Sigmoid colon (tissue), 7 donors: Measurements from ENCODE around the gene ATP12A. TPM values are rescaled to one million over a fixed set of nuclear protein-coding genes. Genes with fewer than 3 reads are reported as not detected.

Experiments
- DNase-seq: peaks from one replicate; pipeline ENCODE4 v3.0.0-alpha.2; 2019
- H3K27ac ChIP-seq, 4 donors: fragments of 200-600 bp; sonication (generic); one replicate each; pipeline ENCODE4 v1.5.1; 2016 to 2019; ENCODE audit warnings: mild to moderate bottlenecking in 1 of 4
- H3K27me3 ChIP-seq, 3 donors: fragments of 200-600 bp; sonication (generic); one replicate each; pipeline ENCODE4 v1.5.1; 2019; ENCODE audit warnings: mild to moderate bottlenecking in 1 of 3
- H3K36me3 ChIP-seq, 4 donors: fragments of 200-600 bp; sonication (generic); one replicate each; pipeline ENCODE4 v1.5.1; 2016 to 2019
- H3K4me1 ChIP-seq, 4 donors: fragments of 200-600 bp; sonication (generic); one replicate each; pipeline ENCODE4 v1.5.1; 2017 to 2019
- H3K4me3 ChIP-seq, 4 donors: fragments of 200-600 bp; sonication (generic); one replicate each; pipeline ENCODE4 v1.5.1; 2017 to 2019; ENCODE audit warnings: mild to moderate bottlenecking in 2 of 4, moderate library complexity in 1 of 4
- H3K9me3 ChIP-seq, 4 donors: fragments of 200-600 bp in 3 of 4; sonication (generic) in 3 of 4; one replicate each; pipeline versions ENCODE4 v1.5.1 to v1.6.1; 2013 to 2019
- CTCF ChIP-seq, 4 experiments: fragments of 450-650 bp in 3 of 4; fragments of 200-600 bp in 1 of 4; IDR thresholded peaks; one replicate each; pipeline ENCODE4 v1.5.1; 2016 to 2019; ENCODE audit warnings: antibody characterized with exemption in 4 of 4, mild to moderate bottlenecking in 3 of 4, moderate library complexity in 2 of 4
- EP300 ChIP-seq, 4 donors: sonication (generic); formaldehyde crosslinking; IDR thresholded peaks; one replicate each; pipeline ENCODE4 v1.6.1; 2017; ENCODE audit warnings: antibody characterized with exemption in 4 of 4
- POLR2A ChIP-seq, 2 donors: fragments of 450-650 bp; IDR thresholded peaks; one replicate each; pipeline ENCODE4 v1.6.1; 2016; ENCODE audit warnings: antibody characterized with exemption in 2 of 2, mild to moderate bottlenecking in 2 of 2, moderate library complexity in 2 of 2
- POLR2AphosphoS5 ChIP-seq, 4 donors: sonication (generic); formaldehyde crosslinking; IDR thresholded peaks; one replicate each; pipeline ENCODE4 v1.6.1; 2017; ENCODE audit warnings: antibody characterized with exemption in 4 of 4
- WGBS, 2 donors: extraction: QIAGEN DNeasy Blood & Tissue Kit; methylation state at CpG; one replicate each; pipeline ENCODE4 v1.1.7; 2013; 5-methylcytosine and 5-hydroxymethylcytosine counted together
- intact Hi-C: fragments of 100-400 bp; cut with DNase I; formaldehyde crosslinking; loops from one replicate; pipeline ENCODE4 v1.15.1; 2023
- polyA plus RNA-seq, 3 donors: library from polyadenylated mRNA; stranded (reverse); fragments of 200-250 nt; gene quantifications; one replicate each; pipeline ENCODE4 v1.2.3, GENCODE V29; 2013
- total RNA-seq, 4 donors: library from RNA; depleted of rRNA; stranded (reverse); fragments of >200 nt; gene quantifications; one replicate each; pipeline ENCODE4 v1.1.0, GENCODE V29; 2016
- donor health status: healthy with polysubstance abuse.
- donor health status: Bipolar disorder and iron deficiency.
- donor health status: healthy.

ATP12A gene
- total and polyA plus RNA-seq, 7 donors = not detected

GRCh38 chr13:24683351-24683750 lies 3.1 kb downstream of the ATP12A start:
- Histone ChIP-seq H3K27ac (no peak overlapping the region), H3K27me3 (peaks cover 16 to 25% (median 19%) of the 10 kb centered on the region in 3 donors), H3K36me3 (no peaks in the 10 kb centered on the region), H3K4me1 (peaks cover 0 to 12% (median 10%) of the 10 kb centered on the region in 4 donors), H3K9me3 (no peaks in the 10 kb centered on the region), H3K4me3 (no peak overlapping the region)
- no peak for DNase-seq
- intact Hi-C loops = no loop called here
- TF ChIP-seq POLR2A (IDR thresholded peaks at IDR 0.05) (no peak), POLR2AphosphoS5 (IDR thresholded peaks at IDR 0.05) (no peak), CTCF (IDR thresholded peaks at IDR 0.05) (no peak), EP300 (IDR thresholded peaks at IDR 0.05) (no peak)
- WGBS, 2 donors = 46 to 73% methylated on average over 5 of the region's 5 CpGs

- peaks cover 16 to 25% (median 19%) of the 10 kb centered on the region in 3 donors for H3K27me3 ChIP-seq
- intact Hi-C loops = no loop called here
- no peaks in the 10 kb centered on the region for H3K9me3 ChIP-seq
- DNase-seq = no peak
- no peak overlapping the region for H3K27ac ChIP-seq
- H3K4me3 ChIP-seq = no peak overlapping the region
- no peaks in the 10 kb centered on the region for H3K36me3 ChIP-seq
- H3K4me1 ChIP-seq = peaks cover 0 to 12% (median 10%) of the 10 kb centered on the region in 4 donors
- TF ChIP-seq EP300 (IDR thresholded peaks at IDR 0.05) (no peak), CTCF (IDR thresholded peaks at IDR 0.05) (peak; percentile 13 to 75 (median 47)), POLR2A (IDR thresholded peaks at IDR 0.05) (no peak), POLR2AphosphoS5 (IDR thresholded peaks at IDR 0.05) (no peak)
- 2 to 9% methylated on average over 4 of the region's 4 CpGs for WGBS, 2 donors
Observed at GRCh38 chr13:24683838-24684599, 3.8 kb downstream of the ATP12A start.

DNA sequence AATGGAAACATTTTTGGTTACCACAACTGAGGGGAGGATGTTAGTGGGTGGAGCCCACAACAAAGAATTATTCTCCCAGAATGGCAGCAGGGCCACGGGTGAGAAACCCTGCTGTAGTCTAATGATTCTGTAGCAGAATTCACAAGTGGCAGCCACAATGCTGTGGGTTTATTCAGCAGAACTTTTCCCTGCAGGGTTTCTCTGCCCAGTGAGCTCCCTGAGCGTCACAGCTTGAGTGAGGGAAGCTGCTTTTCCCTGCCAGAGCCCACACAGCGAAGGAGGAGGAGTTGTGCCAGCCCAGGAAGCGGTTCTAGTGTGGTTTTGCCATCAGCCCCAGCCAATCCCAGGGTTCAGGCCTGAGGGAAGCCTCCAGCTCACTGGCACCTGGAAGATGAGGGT lies 4.4 kb downstream of the ATP12A start:
- H3K27me3 ChIP-seq = peaks cover 14 to 21% (median 19%) of the 10 kb centered on the region in 3 donors
- no peaks in the 10 kb centered on the region for H3K36me3 ChIP-seq
- intact Hi-C loops = no loop called here
- no peak overlapping the region for H3K27ac ChIP-seq
- no peak overlapping the region for H3K4me3 ChIP-seq
- DNase-seq = no peak
- WGBS, 2 donors = 39 to 54% methylated on average over 4 of the region's 4 CpGs
- TF ChIP-seq POLR2AphosphoS5 (IDR thresholded peaks at IDR 0.05) = no peak
- no peak for TF ChIP-seq CTCF (IDR thresholded peaks at IDR 0.05)
- TF ChIP-seq EP300 (IDR thresholded peaks at IDR 0.05) = no peak
- TF ChIP-seq POLR2A (IDR thresholded peaks at IDR 0.05) = no peak
- no peaks in the 10 kb centered on the region for H3K9me3 ChIP-seq
- H3K4me1 ChIP-seq = peaks cover 0 to 12% (median 10%) of the 10 kb centered on the region in 4 donors

DNA sequence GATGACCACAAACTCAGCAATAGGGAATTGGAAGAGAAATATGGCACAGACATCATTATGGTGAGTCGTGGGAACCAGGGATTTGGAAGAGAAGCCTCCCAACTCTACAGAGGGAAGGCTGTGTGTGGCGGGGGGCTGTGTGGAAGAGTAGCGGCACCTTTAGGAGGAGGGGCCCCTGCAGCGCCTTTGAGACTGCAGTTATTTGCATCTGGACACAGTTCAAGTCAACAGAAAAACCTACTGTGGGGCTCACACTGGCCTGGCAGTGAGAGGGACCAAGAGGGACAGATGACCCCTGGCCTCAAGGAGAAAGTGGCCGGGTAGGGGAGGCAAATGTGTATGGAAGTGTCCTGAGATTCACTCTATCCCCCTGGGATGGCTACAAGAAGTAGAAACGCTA lies 5.1 kb downstream of the ATP12A start:
- no peak for DNase-seq
- Histone ChIP-seq H3K36me3 (no peaks in the 10 kb centered on the region), H3K4me1 (peaks cover 0 to 7% (median 6%) of the 10 kb centered on the region in 4 donors), H3K4me3 (no peak overlapping the region), H3K27ac (no peak overlapping the region), H3K27me3 (peaks cover 7 to 14% (median 13%) of the 10 kb centered on the region in 3 donors), H3K9me3 (no peaks in the 10 kb centered on the region)
- no peak for TF ChIP-seq POLR2A (IDR thresholded peaks at IDR 0.05)
- TF ChIP-seq EP300 (IDR thresholded peaks at IDR 0.05) = no peak
- no peak for TF ChIP-seq CTCF (IDR thresholded peaks at IDR 0.05)
- no peak for TF ChIP-seq POLR2AphosphoS5 (IDR thresholded peaks at IDR 0.05)
- intact Hi-C loops = no loop called here
- WGBS, 2 donors = 86 to 88% methylated on average over 6 of the region's 6 CpGs
